Limb (tissue), 2 donors: ENCODE results near the gene SLC17A8.
"Not testable (repeated sequence)": the region's sequence is repeated elsewhere in the genome, so short reads cannot be mapped to it uniquely, and the experiment has no call there.

Source experiments
- DNase-seq, 2 donors: peaks; one replicate each; pipeline ENCODE4 v3.0.0-alpha.2; 2016; ENCODE audit errors: extremely low spot score in 2 of 2

The SLC17A8 gene

GRCh38 chr12:100356644-100357223 is at the start of gene SLC17A8:
SLC17A8 (plus strand) TSS chr12:100357074; CDS start chr12:100357392, 318 bp downstream.
- peak; percentile 54 to 69 for DNase-seq

- not testable (repeated sequence) for DNase-seq
Observed at GRCh38 chr12:100308138-100308537, 48.7 kb upstream of the SLC17A8 start.

DNA sequence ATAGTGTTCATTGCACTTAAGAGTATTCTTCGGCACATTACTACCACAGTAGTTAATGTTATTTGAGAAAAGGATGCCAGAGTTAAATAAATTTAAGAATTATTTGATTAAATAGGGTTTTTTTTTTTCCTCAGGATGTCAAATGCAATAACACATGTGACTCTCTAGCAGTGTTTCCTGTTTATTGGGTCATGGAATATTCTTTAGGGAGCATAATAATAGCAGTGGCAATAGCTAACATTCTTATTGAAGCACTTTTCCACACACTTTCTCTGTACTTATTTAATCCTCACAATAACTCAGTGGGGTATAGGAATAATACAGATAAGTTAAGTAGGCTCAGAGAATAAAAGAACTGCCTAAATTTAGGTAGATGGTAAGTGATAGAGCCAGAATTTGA is 45.6 kb upstream of the SLC17A8 start:
- DNase-seq: no peak

GRCh38 chr12:100317371-100317770 is 39.5 kb upstream of the SLC17A8 start:
- no peak for DNase-seq

DNA sequence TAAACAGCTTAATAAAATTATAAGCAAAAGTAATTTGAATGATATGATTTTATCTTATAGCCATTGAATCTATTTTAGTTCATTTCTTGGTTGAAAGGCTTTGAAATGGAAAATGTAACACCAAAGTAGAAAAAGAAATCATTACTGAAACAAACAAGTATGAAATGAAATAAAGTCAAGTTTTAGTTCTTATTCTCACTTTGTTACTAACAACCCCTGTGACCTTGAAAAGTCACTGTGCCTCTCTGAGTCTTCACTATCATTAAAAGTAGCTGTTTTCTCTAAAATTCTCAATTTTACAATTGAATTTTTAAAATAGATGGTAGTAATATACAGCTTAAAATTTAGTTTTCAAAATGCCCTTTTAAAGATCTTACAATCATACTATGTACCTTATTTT is 32.4 kb upstream of the SLC17A8 start:
- DNase-seq: no peak

- DNase-seq: no peak
Observed at GRCh38 chr12:100326208-100326607, 30.7 kb upstream of the SLC17A8 start.

- DNase-seq: no peak
Observed at GRCh38 chr12:100329800-100330199, 27.1 kb upstream of the SLC17A8 start.

DNA sequence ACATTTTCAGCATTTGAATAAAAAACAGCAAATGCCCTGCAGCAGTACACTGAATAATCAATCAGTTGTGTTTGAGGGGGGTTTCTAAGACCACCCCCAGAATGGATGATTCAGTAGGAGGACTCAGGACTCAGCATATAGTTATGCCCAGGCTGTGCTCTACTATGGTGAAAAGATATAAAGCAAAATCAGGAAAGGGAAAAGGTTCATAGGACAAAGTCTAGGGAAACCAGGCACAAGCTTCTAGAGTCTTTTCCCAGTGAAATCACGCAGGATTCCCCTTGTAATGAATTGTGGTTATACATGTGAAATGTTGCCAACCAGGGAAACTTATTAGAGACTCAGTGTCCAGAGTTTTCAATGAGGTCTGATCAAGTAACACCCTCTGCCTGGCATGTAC is 25.0 kb upstream of the SLC17A8 start:
- DNase-seq: no peak

DNA sequence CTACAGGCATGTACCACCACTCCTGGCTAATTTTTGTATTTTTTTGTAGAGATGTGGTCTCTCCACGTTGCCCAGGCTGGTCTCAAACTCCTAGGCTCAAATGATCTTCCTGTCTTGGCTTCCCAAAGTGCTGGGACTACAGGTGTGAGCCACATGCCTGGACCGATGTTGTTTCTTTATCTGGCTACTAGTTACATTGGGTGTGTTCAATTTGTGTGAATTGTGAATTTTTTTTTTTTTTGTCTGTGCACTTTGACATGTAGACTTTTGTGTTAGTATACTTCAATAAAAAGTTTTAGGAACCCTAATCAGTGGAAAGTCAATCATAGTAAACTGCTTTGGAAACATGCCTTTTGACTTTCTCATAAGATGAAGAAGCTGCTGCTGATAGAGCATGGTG is 24.0 kb upstream of the SLC17A8 start:
- no peak for DNase-seq

DNA sequence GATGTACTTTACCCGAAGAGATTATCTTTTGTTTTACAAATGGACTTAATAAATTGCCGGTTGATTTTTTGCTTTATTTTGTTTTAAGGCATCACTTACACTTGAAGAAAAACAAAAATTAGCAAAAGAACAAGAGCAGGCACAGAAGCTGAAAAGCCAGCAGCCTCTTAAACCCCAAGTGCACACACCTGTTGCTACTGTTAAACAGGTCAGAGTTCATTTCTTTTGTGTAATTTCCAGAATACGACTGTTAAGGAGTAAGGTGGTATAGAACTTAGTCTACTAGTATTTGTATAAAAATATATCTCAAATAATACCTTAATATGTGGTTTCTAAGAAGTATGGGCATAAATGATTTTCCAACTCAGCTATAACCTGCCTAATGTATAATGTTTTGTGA is 19.6 kb upstream of the SLC17A8 start:
- DNase-seq: no peak

DNA sequence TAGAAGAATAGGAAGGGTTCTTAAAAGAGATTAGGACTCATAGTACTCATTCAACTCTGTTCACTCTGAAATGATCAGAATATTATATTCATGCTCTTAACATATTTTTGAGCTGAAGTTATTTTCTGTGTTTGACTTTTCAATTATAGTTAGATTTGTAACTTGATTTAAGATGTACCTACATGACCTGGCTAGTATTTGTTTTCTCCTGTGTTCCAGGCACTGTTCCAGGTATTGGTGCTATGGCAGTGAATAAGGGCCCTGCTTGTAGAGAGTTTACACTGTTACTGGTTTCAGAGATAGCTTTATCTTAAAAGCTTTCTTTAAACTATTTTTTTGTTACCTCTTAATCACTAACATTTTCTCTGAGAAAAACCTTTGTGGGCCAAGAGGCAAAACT is 19.1 kb upstream of the SLC17A8 start:
- no peak for DNase-seq

GRCh38 chr12:100339071-100339470 is 17.8 kb upstream of the SLC17A8 start:
- DNase-seq: no peak

DNA sequence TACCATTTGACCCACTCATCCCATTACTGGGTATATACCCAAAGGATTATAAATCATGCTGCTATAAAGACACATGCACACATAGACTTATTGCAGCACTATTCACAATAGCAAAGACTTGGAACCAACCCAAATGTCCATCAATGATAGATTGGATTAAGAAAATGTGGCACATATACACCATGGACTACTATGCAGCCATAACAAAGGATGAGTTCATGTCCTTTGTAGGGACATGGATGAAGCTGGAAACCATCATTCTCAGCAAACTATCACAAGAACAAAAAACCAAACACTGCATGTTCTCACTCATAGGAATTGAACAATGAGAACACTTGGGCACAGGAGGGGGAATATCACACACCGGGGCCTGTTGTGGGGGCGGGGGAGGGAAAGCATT is 14.0 kb upstream of the SLC17A8 start:
- not testable (repeated sequence) for DNase-seq

- DNase-seq: not testable (repeated sequence)
Observed at GRCh38 chr12:100344351-100344750, 12.5 kb upstream of the SLC17A8 start.

DNA sequence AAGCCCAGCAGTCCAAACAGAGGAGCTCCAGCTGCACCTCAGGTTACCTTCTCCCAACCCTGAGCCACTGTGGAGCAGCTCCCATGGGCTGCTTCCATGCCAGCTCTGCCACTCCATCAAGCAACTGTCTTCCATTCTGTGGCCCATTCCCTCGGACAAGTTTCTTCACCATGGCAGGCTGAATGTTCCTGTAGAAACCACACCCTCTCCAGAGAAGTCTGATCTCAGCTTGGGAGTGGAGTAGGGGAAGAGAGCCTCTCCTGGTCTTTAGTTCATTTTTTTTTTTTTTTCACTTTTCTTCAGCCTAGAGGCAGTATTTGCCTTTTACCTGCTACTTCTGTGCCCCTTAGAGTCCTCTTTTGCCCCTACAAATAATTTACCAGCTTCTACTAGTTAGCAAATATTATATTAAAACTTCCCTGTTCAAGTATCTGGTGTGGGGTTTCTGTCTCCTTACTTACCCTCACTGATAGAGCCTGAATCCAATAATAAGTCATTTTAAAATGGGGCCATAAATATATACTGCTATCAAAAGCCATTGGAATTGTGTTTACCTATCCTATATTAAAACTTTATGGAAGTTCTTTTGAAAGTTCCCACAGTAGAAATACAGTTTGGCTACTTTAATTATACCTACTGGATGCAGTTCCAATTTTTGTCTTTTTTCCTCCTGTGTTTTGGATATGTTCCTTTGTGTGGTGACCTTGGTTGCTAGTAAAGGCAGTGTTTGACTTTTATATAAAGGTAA is 11.7 kb upstream of the SLC17A8 start:
- no peak for DNase-seq

DNA sequence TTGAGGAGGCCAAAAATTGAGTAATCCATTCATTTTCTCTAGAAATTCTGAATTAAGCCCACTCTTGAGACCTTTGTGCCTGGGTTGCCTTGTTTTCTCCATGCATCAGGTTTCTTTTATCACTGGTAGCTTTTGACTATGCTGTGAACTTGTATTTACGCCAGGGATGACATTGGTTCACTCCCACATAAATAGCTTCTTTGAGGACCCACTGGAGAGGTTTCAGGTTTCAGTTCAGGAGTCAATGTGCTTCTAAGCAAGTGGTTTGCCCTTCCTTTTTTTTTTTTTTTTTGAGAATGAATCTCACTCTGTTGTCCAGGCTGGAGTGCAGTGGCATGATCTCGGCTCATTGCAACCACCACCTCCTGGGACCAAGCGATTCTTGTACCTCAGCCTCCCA is 10.2 kb upstream of the SLC17A8 start:
- no peak for DNase-seq

- DNase-seq: peak in 1 of 2 donors; percentile 14
Observed at GRCh38 chr12:100348657-100349454, 8.0 kb upstream of the SLC17A8 start.

- DNase-seq: no peak
Observed at GRCh38 chr12:100359248-100359647, 2.4 kb downstream of the SLC17A8 start.

GRCh38 chr12:100359822-100360221 is 2.9 kb downstream of the SLC17A8 start:
- DNase-seq: peak in 1 of 2 donors; percentile 27

DNA sequence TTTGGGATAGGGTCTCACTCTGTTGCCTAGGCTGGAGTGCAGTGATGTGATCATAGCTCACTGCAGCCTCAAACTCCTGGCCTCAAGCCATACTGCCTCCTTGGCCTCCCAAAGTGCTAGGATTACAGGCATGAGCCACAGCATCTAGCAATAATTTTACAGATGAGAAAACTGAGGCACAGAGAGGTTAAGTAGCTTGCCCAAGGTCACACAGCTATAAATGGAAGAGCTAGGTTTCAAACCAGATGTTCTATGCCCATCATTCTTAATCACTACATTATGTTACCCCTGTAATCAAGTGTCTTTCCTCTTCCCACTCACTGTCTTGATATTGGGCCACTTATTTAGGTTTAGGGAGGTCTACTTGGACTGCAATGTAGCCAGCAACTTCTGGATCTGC is 3.6 kb downstream of the SLC17A8 start:
- no peak for DNase-seq

DNA sequence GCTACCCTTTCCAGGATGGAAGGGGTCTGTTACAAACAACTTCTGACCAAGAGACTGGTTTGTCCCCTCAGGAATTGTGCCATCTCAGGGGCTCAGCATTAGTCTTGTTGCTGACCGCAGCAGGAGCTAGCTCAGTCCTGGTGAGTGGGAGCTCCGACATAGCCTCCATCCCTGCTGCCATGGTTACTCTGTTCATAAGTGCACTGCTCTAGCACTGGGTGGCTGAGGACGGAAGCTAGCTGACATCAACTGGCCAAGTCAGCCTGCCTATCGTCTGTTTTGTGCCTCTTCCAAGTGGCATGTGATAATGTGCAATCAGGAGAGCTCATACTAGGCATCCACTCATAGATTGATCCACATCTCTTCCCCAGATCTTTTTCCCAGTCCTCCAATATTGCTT is 7.5 kb downstream of the SLC17A8 start:
- DNase-seq: no peak

- no peak for DNase-seq
Observed at GRCh38 chr12:100365411-100365810, 8.5 kb downstream of the SLC17A8 start.
